H1 (cell line): ENCODE measurements around the gene PRSS16. TPM values are rescaled to one million over a fixed set of nuclear protein-coding genes. Genes with fewer than 3 reads are reported as not detected.
A peak's percentile ranks its signal among the peaks of the same experiment; 100 is the strongest.

Source experiments
- CTCF ChIA-PET: fragments of 300-600 bp; sonication (Branson Sonifier 250); formaldehyde crosslinking; loops from one replicate; lab custom pipeline; 2021; ENCODE audit not compliant: partially characterized antibody; lab: Charles Lee
- POLR2A ChIA-PET: fragments of 300-600 bp; sonication (Branson Sonifier 250); formaldehyde crosslinking; loops from one replicate; lab custom pipeline; 2021; ENCODE audit warnings: inconsistent platforms; ENCODE audit not compliant: partially characterized antibody; lab: Charles Lee
- DNase-seq, 2 experiments: peaks; one replicate each; pipeline versions ENCODE4 v3.0.0 to v3.0.0-alpha.2; 2010 to 2022; ENCODE audit warnings: low spot score in 2 of 2, low read depth in 1 of 2, mixed read lengths in 1 of 2
- FAIRE-seq: peaks from 2 replicates; lab custom pipeline; 2011; peaks lifted over from hg19 to GRCh38; lab: Jason Lieb, UNC
- H2AFZ ChIP-seq: 2 replicates; pipeline ENCODE4 v1.8.1; 2012; ENCODE audit warnings: low read length, inconsistent platforms
- H2AK5ac ChIP-seq: 2 replicates; pipeline ENCODE4 v1.6.1; 2013; ENCODE audit warnings: low read depth, low read length
- H2BK120ac ChIP-seq: replicated peaks from 2 replicates; pipeline ENCODE3; 2013; ENCODE audit warnings: low read depth, low read length, inconsistent platforms
- H2BK12ac ChIP-seq: 2 replicates; pipeline ENCODE4 v1.6.1; 2013; ENCODE audit warnings: low read depth, low read length
- H2BK15ac ChIP-seq: 2 replicates; pipeline ENCODE4 v1.6.1; 2013; ENCODE audit warnings: low read length
- H2BK20ac ChIP-seq: 2 replicates; pipeline ENCODE4 v1.6.1; 2013; ENCODE audit warnings: low read length
- H2BK5ac ChIP-seq: 2 replicates; pipeline ENCODE4 v1.6.1; 2013; ENCODE audit warnings: low read depth, low read length
- H3K14ac ChIP-seq: 2 replicates; pipeline ENCODE4 v1.6.1; 2013; ENCODE audit warnings: inconsistent platforms; ENCODE audit not compliant: insufficient read length
- H3K18ac ChIP-seq: 2 replicates; pipeline ENCODE4 v1.6.1; 2013; ENCODE audit warnings: low read length; ENCODE audit errors: extremely low read depth
- H3K23ac ChIP-seq: 2 replicates; pipeline ENCODE4 v1.6.1; 2013; ENCODE audit warnings: inconsistent platforms; ENCODE audit not compliant: insufficient read length
- H3K23me2 ChIP-seq: 2 replicates; pipeline ENCODE4 v1.6.1; 2013; ENCODE audit warnings: low read depth, low read length
- H3K27ac ChIP-seq: 2 replicates; pipeline ENCODE4 v1.6.1; 2011; ENCODE audit warnings: low read depth, low read length, inconsistent platforms
- H3K27me3 ChIP-seq, 4 experiments: replicated peaks in 1 of 4; 1 replicate in 1 of 4; 2 replicates in 3 of 4; pipeline versions ENCODE4 v1.6.1 to v1.8.1; 2011 to 2013; ENCODE audit warnings: low read length in 3 of 4, mild to moderate bottlenecking in 3 of 4, inconsistent platforms in 2 of 4, mixed read lengths in 2 of 4, moderate library complexity in 1 of 4; ENCODE audit not compliant: control insufficient read depth in 3 of 4, insufficient read depth in 3 of 4; ENCODE audit errors: extremely low read depth in 1 of 4
- H3K36me3 ChIP-seq, 4 experiments: 2 replicates each; pipeline versions ENCODE4 v1.6.1 to v1.8.1; 2011 to 2013; ENCODE audit warnings: mild to moderate bottlenecking in 4 of 4, low read length in 3 of 4, moderate library complexity in 2 of 4, control low read depth in 1 of 4, inconsistent platforms in 1 of 4; ENCODE audit not compliant: insufficient read depth in 4 of 4, control insufficient read depth in 2 of 4
- H3K4ac ChIP-seq: replicated peaks from 2 replicates; pipeline ENCODE3; 2013; ENCODE audit warnings: low read length, low read depth, mixed read lengths, inconsistent platforms; ENCODE audit not compliant: insufficient read length
- H3K4me1 ChIP-seq, 4 experiments: replicated peaks in 1 of 4; 1 replicate in 1 of 4; 2 replicates in 3 of 4; pipeline versions ENCODE4 v1.6.1 to v1.8.1; 2011 to 2013; ENCODE audit warnings: low read length in 3 of 4, inconsistent platforms in 2 of 4, mixed read lengths in 1 of 4; ENCODE audit not compliant: insufficient read depth in 4 of 4, control insufficient read depth in 3 of 4
- H3K4me2 ChIP-seq, 2 experiments: 2 replicates each; pipeline versions ENCODE4 v1.6.1 to v1.8.1; 2011 to 2013; ENCODE audit warnings: low read depth in 2 of 2, low read length in 2 of 2, control low read depth in 1 of 2, inconsistent platforms in 1 of 2, mild to moderate bottlenecking in 1 of 2; ENCODE audit not compliant: insufficient read depth in 1 of 2
- H3K4me3 ChIP-seq, 4 experiments: fragments of 200-600, 300-600 bp in 1 of 4; sonication (generic), shearing (Covaris generic), sonication (Bioruptor Twin) in 1 of 4; 2 replicates each; pipeline versions ENCODE4 v1.5.1 to v1.8.1; 2011 to 2016; ENCODE audit warnings: low read length in 4 of 4, low read depth in 3 of 4, control low read depth in 2 of 4, inconsistent platforms in 2 of 4, mild to moderate bottlenecking in 2 of 4, mixed read lengths in 1 of 4, moderate library complexity in 1 of 4; ENCODE audit not compliant: insufficient read depth in 2 of 4; ENCODE audit errors: extremely low read depth in 1 of 4
- H3K56ac ChIP-seq: replicated peaks from 2 replicates; pipeline ENCODE3; 2013; ENCODE audit warnings: low read depth, mild to moderate bottlenecking, mixed read lengths, low read length, inconsistent platforms; ENCODE audit not compliant: insufficient read length
- H3K79me1 ChIP-seq: 2 replicates; pipeline ENCODE4 v1.6.1; 2013; ENCODE audit warnings: low read depth, low read length, control low read depth
- H3K79me2 ChIP-seq, 2 experiments: 2 replicates each; pipeline versions ENCODE4 v1.6.1 to v1.8.1; 2012 to 2013; ENCODE audit warnings: low read length in 2 of 2, mild to moderate bottlenecking in 2 of 2, inconsistent platforms in 1 of 2; ENCODE audit not compliant: insufficient read depth in 2 of 2, control insufficient read depth in 1 of 2
- H3K9ac ChIP-seq, 4 experiments: replicated peaks in 1 of 4; 1 replicate in 1 of 4; 2 replicates in 3 of 4; pipeline versions ENCODE4 v1.6.1 to v1.8.1; 2011 to 2013; ENCODE audit warnings: low read depth in 3 of 4, low read length in 3 of 4, control low read depth in 2 of 4, mild to moderate bottlenecking in 2 of 4, moderate library complexity in 2 of 4, inconsistent platforms in 1 of 4; ENCODE audit errors: extremely low read depth in 1 of 4
- H3K9me3 ChIP-seq, 2 experiments: 2 replicates each; pipeline versions ENCODE4 v1.6.1 to v1.8.1; 2012 to 2013; ENCODE audit warnings: mild to moderate bottlenecking in 2 of 2, moderate library complexity in 2 of 2, control low read depth in 1 of 2, inconsistent platforms in 1 of 2, low read depth in 1 of 2, low read length in 1 of 2, mixed read lengths in 1 of 2; ENCODE audit not compliant: insufficient read depth in 2 of 2
- H4K20me1 ChIP-seq, 2 experiments: replicated peaks in 1 of 2; 2 replicates each; pipeline versions ENCODE3 to v1.8.1; 2011 to 2013; ENCODE audit warnings: inconsistent platforms in 2 of 2, low read length in 2 of 2, mild to moderate bottlenecking in 1 of 2; ENCODE audit not compliant: insufficient read depth in 2 of 2, control insufficient read depth in 1 of 2
- H4K5ac ChIP-seq: 2 replicates; pipeline ENCODE4 v1.6.1; 2013; ENCODE audit warnings: low read length, low read depth, mixed read lengths, inconsistent platforms; ENCODE audit not compliant: insufficient read length
- H4K8ac ChIP-seq: 2 replicates; pipeline ENCODE4 v1.8.0; 2013; ENCODE audit warnings: mild to moderate bottlenecking, moderate library complexity, low read length, inconsistent platforms; ENCODE audit not compliant: insufficient read depth; ENCODE audit errors: extremely low read depth
- H4K91ac ChIP-seq: replicated peaks from 2 replicates; pipeline ENCODE3; 2013; ENCODE audit warnings: low read length, mixed read lengths, inconsistent platforms; ENCODE audit not compliant: insufficient read length
- CTBP2 ChIP-seq: IDR thresholded peaks from 2 replicates; pipeline ENCODE4 v1.7.0; 2011; ENCODE audit warnings: borderline replicate concordance, mild to moderate bottlenecking, moderate library complexity, mixed read lengths, low read length; ENCODE audit not compliant: insufficient read depth, insufficient read length
- WGBS, 2 experiments: shearing (Covaris generic) in 1 of 2; methylation state at CpG; one replicate each; pipeline versions ENCODE4 v1.1.6 to v1.1.7; 2013 to 2015; ENCODE audit warnings: low lambda C conversion rate in 2 of 2, mixed read lengths in 2 of 2, inconsistent platforms in 1 of 2, low coverage in 1 of 2, missing lambda C conversion rate in 1 of 2; ENCODE audit not compliant: insufficient replicate concordance in 2 of 2, insufficient coverage in 1 of 2, insufficient read length in 1 of 2; ENCODE audit errors: extremely low coverage in 1 of 2, missing lambda C conversion rate in 1 of 2; 5-methylcytosine and 5-hydroxymethylcytosine counted together
- polyA plus RNA-seq, 7 experiments: library from polyadenylated mRNA; depleted of rRNA in 3 of 7; stranded (reverse) in 5 of 7; unstranded in 2 of 7; fragments of >200 nt in 5 of 7; fragments of 200-250 nt in 2 of 7; gene quantifications; 1 replicate in 5 of 7; 2 replicates in 1 of 7; 4 replicates in 1 of 7; pipeline versions ENCODE4 v1.2.1 to v1.2.3, GENCODE V29; 2011 to 2013; ENCODE audit warnings: missing spikeins in 2 of 7, mixed read lengths in 2 of 7
- total RNA-seq: library from RNA; stranded (reverse); fragmentation: NEBNext Ultra II Directional; extraction: Animal tissue kit (Norgen Biotek cat#: 25700); gene quantifications from 2 replicates; pipeline ENCODE4 v1.2.1, GENCODE V29; 2021

The PRSS16 gene
- total and polyA plus RNA-seq, 2 of the 8 experiments (the other 6 are each of a cell fraction or from before 2014, with no cell fraction given): 20.2 to 38.9 TPM

- ChIA-PET CTCF (no interaction called here), POLR2A (interaction anchor here (0.7 kb wide), 1 partner anchor 681 kb away, joined by 4 read pairs; no protein-coding TSS in a partner anchor)
- Histone ChIP-seq H2BK120ac (no peak overlapping the region), H3K23me2 (no peaks in the 10 kb centered on the region), H2AK5ac (no peak overlapping the region), H4K91ac (no peak overlapping the region), H3K36me3 (no peaks in the 10 kb centered on the region), H2BK12ac (no peak overlapping the region), H3K4ac (no peak overlapping the region), H3K4me1 (peaks cover 0 to 4% (median 0%) of the 10 kb centered on the region in 4 experiments; a peak in 1 of 7 replicates), H3K9ac (no peak overlapping the region), H2AFZ (no peak overlapping the region), H3K14ac (no peak overlapping the region), H4K20me1 (no peaks in the 10 kb centered on the region), H4K5ac (no peak overlapping the region), H3K9me3 (no peaks in the 10 kb centered on the region), H2BK5ac (no peak overlapping the region), H3K4me3 (peak overlapping the region; percentile 51 to 65 (median 60); a peak in 7 of 8 replicates), H3K23ac (no peak overlapping the region), H2BK15ac (no peak overlapping the region), H3K56ac (no peak overlapping the region), H4K8ac (no peak overlapping the region), H2BK20ac (no peak overlapping the region), H3K79me2 (no peaks in the 10 kb centered on the region), H3K4me2 (peak overlapping the region; percentile 56 to 67), H3K18ac (no peak overlapping the region), H3K27me3 (no peaks in the 10 kb centered on the region), H3K27ac (no peak overlapping the region), H3K79me1 (no peaks in the 10 kb centered on the region)
- no peak for TF ChIP-seq CTBP2
- DNase-seq: no peak
- WGBS, 2 experiments: 10% methylated on average over 7 of the region's 7 CpGs; no CpG with 5 or more reads in 1 of the 2 experiments
- no peak for FAIRE-seq
Measured at GRCh38 chr6:27230758-27231111, 16.8 kb upstream of the PRSS16 start.
